Thyroid gland (tissue), 4 donors: Measurements from ENCODE around the gene KCNQ4.
A peak's percentile ranks its signal among the peaks of the same experiment; 100 is the strongest.

Experiments
- POLR2A ChIP-seq, 2 donors: fragments of 450-650 bp; IDR thresholded peaks; one replicate each; pipeline ENCODE4 v1.6.1; 2017; ENCODE audit warnings: antibody characterized with exemption in 2 of 2, mild to moderate bottlenecking in 2 of 2, moderate library complexity in 1 of 2
- TF ChIP-seq, protein P1 (sequence below), 6 experiments: fragments of 200-600 bp in 3 of 6; fragments of 450-650 bp in 3 of 6; sonication (generic) in 3 of 6; IDR thresholded peaks; one replicate each; pipeline ENCODE4 v1.5.1; 2016 to 2019; ENCODE audit warnings: antibody characterized with exemption in 6 of 6, mild to moderate bottlenecking in 2 of 6, inconsistent platforms in 1 of 6, moderate library complexity in 1 of 6

DNA sequence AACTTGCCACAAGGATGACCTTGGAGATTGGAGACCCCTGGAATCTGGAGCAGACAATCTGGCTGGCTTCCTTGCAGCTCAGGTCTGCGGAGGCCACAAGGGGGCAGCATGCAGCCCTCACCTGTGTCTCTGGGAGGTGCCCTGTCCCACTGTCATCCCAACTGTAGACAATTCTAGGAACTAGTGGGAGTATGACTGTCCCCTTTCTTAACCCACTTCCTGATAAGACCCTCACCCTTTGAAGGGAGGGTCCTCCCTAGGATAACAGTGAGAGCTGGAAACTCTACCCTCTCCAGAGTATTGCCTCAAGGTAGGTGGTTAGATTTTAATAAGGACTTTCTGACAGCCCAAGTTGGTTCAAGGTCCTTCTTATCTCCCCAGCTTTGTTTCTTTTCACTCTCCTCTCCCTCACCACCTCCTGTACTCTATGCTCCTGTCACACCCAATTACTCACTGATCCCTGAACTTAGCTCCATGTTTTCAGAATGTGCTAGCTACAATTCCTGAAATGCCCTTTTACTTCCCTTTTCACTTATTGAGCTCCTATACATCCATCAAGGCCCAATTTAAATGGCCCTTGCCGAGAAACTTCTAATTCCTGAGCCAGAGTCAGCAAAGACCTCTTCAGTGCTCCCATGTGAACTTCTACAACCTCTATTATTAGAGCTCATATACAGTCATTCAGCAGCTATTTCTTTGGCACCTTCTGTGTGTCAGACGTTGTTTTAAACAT, 9.2 kb upstream of the KCNQ4 start:
- TF ChIP-seq, protein P1, sequence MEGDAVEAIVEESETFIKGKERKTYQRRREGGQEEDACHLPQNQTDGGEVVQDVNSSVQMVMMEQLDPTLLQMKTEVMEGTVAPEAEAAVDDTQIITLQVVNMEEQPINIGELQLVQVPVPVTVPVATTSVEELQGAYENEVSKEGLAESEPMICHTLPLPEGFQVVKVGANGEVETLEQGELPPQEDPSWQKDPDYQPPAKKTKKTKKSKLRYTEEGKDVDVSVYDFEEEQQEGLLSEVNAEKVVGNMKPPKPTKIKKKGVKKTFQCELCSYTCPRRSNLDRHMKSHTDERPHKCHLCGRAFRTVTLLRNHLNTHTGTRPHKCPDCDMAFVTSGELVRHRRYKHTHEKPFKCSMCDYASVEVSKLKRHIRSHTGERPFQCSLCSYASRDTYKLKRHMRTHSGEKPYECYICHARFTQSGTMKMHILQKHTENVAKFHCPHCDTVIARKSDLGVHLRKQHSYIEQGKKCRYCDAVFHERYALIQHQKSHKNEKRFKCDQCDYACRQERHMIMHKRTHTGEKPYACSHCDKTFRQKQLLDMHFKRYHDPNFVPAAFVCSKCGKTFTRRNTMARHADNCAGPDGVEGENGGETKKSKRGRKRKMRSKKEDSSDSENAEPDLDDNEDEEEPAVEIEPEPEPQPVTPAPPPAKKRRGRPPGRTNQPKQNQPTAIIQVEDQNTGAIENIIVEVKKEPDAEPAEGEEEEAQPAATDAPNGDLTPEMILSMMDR (IDR thresholded peaks at IDR 0.05): peak; percentile 44 to 76 (median 60)
- TF ChIP-seq POLR2A (IDR thresholded peaks at IDR 0.05): no peak
